ENCODE measurements around the gene PCNX4. TPM values are rescaled to one million over a fixed set of nuclear protein-coding genes. Genes with fewer than 3 reads are reported as not detected.

PCNX4 gene
- total RNA-seq, 1 donor from 2014 or later: 96.8 TPM

- no peak for DNase-seq (ENCODE audit: low read depth)
- Histone ChIP-seq H3K4me3 (ENCODE audit: low read depth, low read length) (no peak overlapping the region), H3K27me3 (ENCODE audit: control insufficient read depth, insufficient read depth, low read length) (no peaks in the 10 kb centered on the region), H3K36me3 (ENCODE audit: control insufficient read depth, insufficient read depth, low read length) (no peaks in the 10 kb centered on the region)
- TF ChIP-seq CTCF (IDR thresholded peaks at IDR 0.05; ENCODE audit: insufficient read depth, low read length, poor library complexity, severe bottlenecking): no peak
Measured at GRCh38 chr14:60166142-60166541, 74.4 kb downstream of the PCNX4 start.

GRCh38 chr14:60169722-60170121 lies 78.0 kb downstream of the PCNX4 start:
- Histone ChIP-seq H3K4me3 (ENCODE audit: low read depth, low read length) (no peak overlapping the region), H3K36me3 (ENCODE audit: control insufficient read depth, insufficient read depth, low read length) (no peaks in the 10 kb centered on the region), H3K27me3 (ENCODE audit: control insufficient read depth, insufficient read depth, low read length) (no peaks in the 10 kb centered on the region)
- no peak for DNase-seq (ENCODE audit: low read depth)
- TF ChIP-seq CTCF (IDR thresholded peaks at IDR 0.05; ENCODE audit: insufficient read depth, low read length, poor library complexity, severe bottlenecking): no peak

DNA sequence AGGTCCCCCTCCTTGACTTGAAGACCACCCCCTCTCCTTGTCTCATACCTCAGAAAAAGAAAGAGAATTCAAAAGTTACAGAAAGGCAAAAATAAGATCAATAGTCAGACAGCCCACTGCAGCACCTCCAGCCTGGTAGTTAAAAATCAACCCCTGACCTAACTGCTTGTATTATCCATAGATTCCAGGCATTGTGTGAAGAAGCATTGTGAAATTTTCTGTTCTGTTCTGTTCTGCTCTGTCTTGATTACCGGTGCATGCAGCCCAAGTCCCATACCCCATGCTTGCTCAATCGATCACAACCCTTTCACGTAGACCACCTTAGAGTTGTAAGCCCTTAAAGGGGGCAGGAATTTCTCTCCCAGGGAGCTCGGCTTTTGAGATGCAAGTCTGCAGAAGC lies 79.2 kb downstream of the PCNX4 start:
- H3K4me3 ChIP-seq (ENCODE audit: low read depth, low read length): no peak overlapping the region
- no peak for DNase-seq (ENCODE audit: low read depth)
- no peaks in the 10 kb centered on the region for H3K27me3 ChIP-seq (ENCODE audit: control insufficient read depth, insufficient read depth, low read length)

DNA sequence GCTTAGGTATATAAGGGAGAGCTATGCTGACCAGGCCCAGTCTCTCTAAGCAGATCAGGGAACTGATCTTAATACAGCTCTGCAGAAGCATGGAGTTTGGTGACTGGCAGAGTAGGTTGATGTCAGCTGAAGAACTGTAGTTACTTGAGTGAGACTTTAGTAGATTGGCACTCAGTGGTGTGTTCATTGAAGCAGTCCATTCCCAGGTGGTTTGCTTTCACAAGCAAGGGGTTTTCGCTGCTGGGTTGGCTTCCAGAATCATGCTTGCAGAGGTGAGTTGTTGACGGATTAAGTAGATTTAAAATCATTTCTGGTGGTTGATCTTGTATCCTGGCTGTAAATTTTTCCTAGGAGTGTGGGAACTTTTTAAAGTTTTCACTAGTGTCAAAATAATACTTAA lies 80.0 kb downstream of the PCNX4 start:
- no peaks in the 10 kb centered on the region for H3K27me3 ChIP-seq (ENCODE audit: control insufficient read depth, insufficient read depth, low read length)
- no peak for TF ChIP-seq CTCF (IDR thresholded peaks at IDR 0.05; ENCODE audit: insufficient read depth, low read length, poor library complexity, severe bottlenecking)
- no peak for DNase-seq (ENCODE audit: low read depth)
- H3K4me3 ChIP-seq (ENCODE audit: low read depth, low read length): no peak overlapping the region
- no peaks in the 10 kb centered on the region for H3K36me3 ChIP-seq (ENCODE audit: control insufficient read depth, insufficient read depth, low read length)

More for the DNA sequence above, 79.2 kb downstream of the PCNX4 start:
- TF ChIP-seq CTCF (IDR thresholded peaks at IDR 0.05; ENCODE audit: insufficient read depth, low read length, poor library complexity, severe bottlenecking): no peak
- no peaks in the 10 kb centered on the region for H3K36me3 ChIP-seq (ENCODE audit: control insufficient read depth, insufficient read depth, low read length)

GRCh38 chr14:60174352-60175254 lies 82.9 kb downstream of the PCNX4 start:
- Histone ChIP-seq H3K27me3 (ENCODE audit: control insufficient read depth, insufficient read depth, low read length) (no peaks in the 10 kb centered on the region), H3K4me3 (ENCODE audit: low read depth, low read length) (no peak overlapping the region), H3K36me3 (ENCODE audit: control insufficient read depth, insufficient read depth, low read length) (no peaks in the 10 kb centered on the region)
- no peak for DNase-seq (ENCODE audit: low read depth)
- no peak for TF ChIP-seq CTCF (IDR thresholded peaks at IDR 0.05; ENCODE audit: insufficient read depth, low read length, poor library complexity, severe bottlenecking)
